Measurements from ENCODE around the gene IRAG1.
A peak's percentile ranks its signal among the peaks of the same experiment; 100 is the strongest.

Gene IRAG1

GRCh38 chr11:10670099-10670498 is 23.5 kb downstream of the IRAG1 start:
- H3K9me3 ChIP-seq (ENCODE audit: low read length) = no peaks in the 10 kb centered on the region
- no peak overlapping the region for H3K4me3 ChIP-seq (ENCODE audit: low read length)
- no peaks in the 10 kb centered on the region for H3K4me1 ChIP-seq (ENCODE audit: insufficient read depth, low read length)
- no peak overlapping the region for H2AFZ ChIP-seq (ENCODE audit: low read depth, low read length)
- no peaks in the 10 kb centered on the region for H3K27me3 ChIP-seq (ENCODE audit: insufficient read depth, low read length)
- H3K36me3 ChIP-seq (ENCODE audit: insufficient read depth, low read length) = no peaks in the 10 kb centered on the region

DNA sequence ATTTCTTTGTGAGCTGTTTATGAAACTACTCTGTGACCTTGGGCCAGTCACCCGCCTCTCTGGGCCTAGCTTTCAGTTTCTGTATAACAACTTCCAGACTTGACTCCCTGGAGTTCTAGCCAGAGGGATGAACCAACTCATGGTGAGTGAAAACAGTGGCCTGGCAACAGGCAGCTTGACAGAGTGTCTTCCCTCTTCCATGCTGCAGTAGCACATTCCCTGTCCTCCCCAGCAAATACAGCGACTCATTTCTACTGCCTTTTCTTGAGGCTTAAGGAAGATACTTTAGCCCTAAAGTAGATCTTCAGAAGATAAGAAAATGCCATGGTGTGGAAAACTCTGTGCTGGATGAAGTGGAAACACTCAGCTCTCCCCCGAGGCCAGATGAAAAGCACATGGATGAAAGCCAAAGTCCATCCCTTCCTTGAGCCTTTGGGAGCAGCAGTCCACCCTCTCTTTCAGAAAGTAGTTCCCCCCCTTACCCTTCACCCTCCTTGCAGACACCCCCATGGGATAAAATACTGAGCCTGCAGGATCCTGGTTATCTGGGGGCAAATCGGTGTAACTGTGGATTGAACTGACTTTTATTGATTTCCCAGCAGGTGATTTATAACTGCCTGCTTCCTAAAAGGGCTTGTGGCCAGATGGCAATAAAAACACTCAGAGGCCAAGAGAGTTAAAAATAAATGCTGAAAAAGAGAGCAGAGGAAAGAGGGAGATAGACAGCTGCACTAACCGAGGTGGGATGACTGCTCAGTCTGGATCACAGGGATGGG is 24.1 kb downstream of the IRAG1 start:
- Histone ChIP-seq H3K9me3 (ENCODE audit: low read length) (no peaks in the 10 kb centered on the region), H3K27me3 (ENCODE audit: insufficient read depth, low read length) (no peaks in the 10 kb centered on the region), H3K36me3 (ENCODE audit: insufficient read depth, low read length) (no peaks in the 10 kb centered on the region), H3K4me1 (ENCODE audit: insufficient read depth, low read length) (no peaks in the 10 kb centered on the region), H3K4me3 (ENCODE audit: low read length) (no peak overlapping the region), H2AFZ (ENCODE audit: low read depth, low read length) (no peak overlapping the region)

DNA sequence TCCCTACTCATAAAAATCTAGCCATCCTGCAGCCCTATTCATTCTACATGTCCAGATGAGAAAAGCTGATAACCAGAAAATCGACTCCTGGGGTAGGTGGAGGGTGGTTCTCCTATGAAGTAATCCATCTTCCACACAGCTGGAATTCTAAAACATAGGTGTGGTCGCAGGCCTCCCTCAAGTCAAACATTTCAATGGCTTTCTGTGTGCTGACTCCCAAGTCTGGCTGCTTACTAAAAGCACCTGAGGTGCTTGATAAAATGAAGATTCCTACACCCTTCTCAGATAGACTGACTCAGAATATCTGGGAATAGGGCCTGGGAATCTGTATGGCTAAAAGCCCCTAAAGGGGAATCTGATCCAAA is 26.1 kb downstream of the IRAG1 start:
- Histone ChIP-seq H3K36me3 (ENCODE audit: insufficient read depth, low read length) (no peaks in the 10 kb centered on the region), H3K4me1 (ENCODE audit: insufficient read depth, low read length) (no peaks in the 10 kb centered on the region), H3K27me3 (ENCODE audit: insufficient read depth, low read length) (no peaks in the 10 kb centered on the region), H3K4me3 (ENCODE audit: low read length) (no peak overlapping the region), H2AFZ (ENCODE audit: low read depth, low read length) (no peak overlapping the region), H3K9me3 (ENCODE audit: low read length) (no peaks in the 10 kb centered on the region)

GRCh38 chr11:10666556-10667520 is 26.7 kb downstream of the IRAG1 start:
- Histone ChIP-seq H3K4me1 (ENCODE audit: insufficient read depth, low read length) (no peaks in the 10 kb centered on the region), H3K36me3 (ENCODE audit: insufficient read depth, low read length) (no peaks in the 10 kb centered on the region), H3K9me3 (ENCODE audit: low read length) (no peaks in the 10 kb centered on the region), H2AFZ (ENCODE audit: low read depth, low read length) (no peak overlapping the region), H3K4me3 (ENCODE audit: low read length) (no peak overlapping the region), H3K27me3 (ENCODE audit: insufficient read depth, low read length) (no peaks in the 10 kb centered on the region)

GRCh38 chr11:10664496-10664895 is 29.1 kb downstream of the IRAG1 start:
- no peak overlapping the region for H3K4me3 ChIP-seq (ENCODE audit: low read length)
- H2AFZ ChIP-seq (ENCODE audit: low read depth, low read length) = no peak overlapping the region
- H3K4me1 ChIP-seq (ENCODE audit: insufficient read depth, low read length) = peaks cover 4% of the 10 kb centered on the region
- no peaks in the 10 kb centered on the region for H3K9me3 ChIP-seq (ENCODE audit: low read length)
- H3K36me3 ChIP-seq (ENCODE audit: insufficient read depth, low read length) = no peaks in the 10 kb centered on the region
- H3K27me3 ChIP-seq (ENCODE audit: insufficient read depth, low read length) = no peaks in the 10 kb centered on the region

GRCh38 chr11:10663990-10664389 is 29.6 kb downstream of the IRAG1 start:
- Histone ChIP-seq H3K36me3 (ENCODE audit: insufficient read depth, low read length) (no peaks in the 10 kb centered on the region), H2AFZ (ENCODE audit: low read depth, low read length) (no peak overlapping the region), H3K4me3 (ENCODE audit: low read length) (no peak overlapping the region), H3K9me3 (ENCODE audit: low read length) (no peaks in the 10 kb centered on the region), H3K4me1 (ENCODE audit: insufficient read depth, low read length) (peaks cover 4% of the 10 kb centered on the region), H3K27me3 (ENCODE audit: insufficient read depth, low read length) (no peaks in the 10 kb centered on the region)

- Histone ChIP-seq H2AFZ (ENCODE audit: low read depth, low read length) (no peak overlapping the region), H3K4me1 (ENCODE audit: insufficient read depth, low read length) (peaks cover 9% of the 10 kb centered on the region), H3K9me3 (ENCODE audit: low read length) (no peaks in the 10 kb centered on the region)
These were observed 30.2 kb downstream of the IRAG1 start for GRCh38 chr11:10663365-10663764.

DNA sequence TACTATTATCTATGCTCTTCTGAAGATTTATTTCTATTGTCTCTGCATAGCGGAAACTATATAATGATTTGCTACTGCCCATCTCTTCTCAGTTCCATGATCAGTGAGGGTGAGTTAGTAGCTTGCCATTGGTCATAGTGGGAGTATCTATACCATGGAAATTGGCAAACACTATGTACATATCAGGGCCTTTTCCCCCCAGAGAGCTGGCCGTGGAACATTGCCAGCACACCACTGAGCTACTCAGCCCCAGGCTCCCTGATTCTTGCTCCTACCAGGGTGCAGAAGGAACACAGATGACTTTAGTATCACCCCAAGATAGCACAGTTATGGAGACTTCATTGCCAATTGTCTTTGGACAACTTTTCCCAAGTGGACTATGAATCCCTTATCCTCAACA is 33.2 kb downstream of the IRAG1 start:
- H3K4me1 ChIP-seq (ENCODE audit: insufficient read depth, low read length) = peaks cover 21% of the 10 kb centered on the region
- no peaks in the 10 kb centered on the region for H3K36me3 ChIP-seq (ENCODE audit: insufficient read depth, low read length)
- no peaks in the 10 kb centered on the region for H3K9me3 ChIP-seq (ENCODE audit: low read length)
- H2AFZ ChIP-seq (ENCODE audit: low read depth, low read length) = no peak overlapping the region
- H3K27me3 ChIP-seq (ENCODE audit: insufficient read depth, low read length) = no peaks in the 10 kb centered on the region
- no peak overlapping the region for H3K4me3 ChIP-seq (ENCODE audit: low read length)

More at GRCh38 chr11:10663365-10663764, 30.2 kb downstream of the IRAG1 start:
- no peaks in the 10 kb centered on the region for H3K36me3 ChIP-seq (ENCODE audit: insufficient read depth, low read length)
- no peaks in the 10 kb centered on the region for H3K27me3 ChIP-seq (ENCODE audit: insufficient read depth, low read length)
- no peak overlapping the region for H3K4me3 ChIP-seq (ENCODE audit: low read length)

DNA sequence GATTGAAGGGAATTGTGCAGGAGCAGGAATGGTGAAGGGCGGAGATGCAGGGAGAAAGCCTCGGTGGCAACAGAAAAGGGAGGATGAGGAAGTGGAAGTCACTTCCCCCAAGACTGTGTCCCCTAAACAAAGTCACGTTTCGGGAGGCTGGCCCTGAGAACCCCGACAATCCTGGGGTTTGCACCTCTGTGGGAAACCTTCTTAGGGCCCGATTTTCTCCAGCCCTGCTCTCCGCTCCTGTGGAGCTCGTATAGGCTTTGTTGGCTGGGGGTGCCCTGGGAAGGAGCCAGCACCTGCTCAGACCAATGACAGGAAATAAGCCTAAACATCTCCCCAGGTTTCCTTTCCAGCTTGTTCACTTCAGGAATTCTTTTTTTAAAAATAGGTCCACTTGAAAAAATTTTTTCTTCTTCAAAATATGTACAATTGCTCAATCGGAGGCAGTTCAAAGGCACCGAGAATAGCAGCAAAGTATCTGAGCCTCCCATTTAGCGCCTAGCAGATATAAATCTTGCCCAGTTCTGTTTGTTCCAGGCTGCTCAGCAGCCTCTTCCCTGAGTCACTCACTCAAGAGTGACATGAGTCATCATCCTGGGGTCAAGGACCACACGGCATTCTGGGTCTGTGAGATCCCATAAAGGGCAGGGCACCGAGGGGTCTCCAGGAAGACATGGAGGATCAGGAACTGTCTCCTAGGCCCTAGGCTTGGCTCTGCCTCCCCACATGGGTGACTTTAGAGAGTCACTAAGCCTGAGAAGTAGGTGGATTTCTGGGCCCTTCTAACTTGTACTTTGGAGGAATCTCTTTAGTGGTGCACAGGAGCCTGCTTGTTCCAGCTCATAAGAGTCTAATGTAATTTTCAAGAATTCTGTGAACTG is 34.0 kb downstream of the IRAG1 start:
- H2AFZ ChIP-seq (ENCODE audit: low read depth, low read length) = no peak overlapping the region
- no peaks in the 10 kb centered on the region for H3K36me3 ChIP-seq (ENCODE audit: insufficient read depth, low read length)
- no peak overlapping the region for H3K4me3 ChIP-seq (ENCODE audit: low read length)
- peaks cover 21% of the 10 kb centered on the region for H3K4me1 ChIP-seq (ENCODE audit: insufficient read depth, low read length)
- H3K9me3 ChIP-seq (ENCODE audit: low read length) = no peaks in the 10 kb centered on the region
- H3K27me3 ChIP-seq (ENCODE audit: insufficient read depth, low read length) = no peaks in the 10 kb centered on the region

DNA sequence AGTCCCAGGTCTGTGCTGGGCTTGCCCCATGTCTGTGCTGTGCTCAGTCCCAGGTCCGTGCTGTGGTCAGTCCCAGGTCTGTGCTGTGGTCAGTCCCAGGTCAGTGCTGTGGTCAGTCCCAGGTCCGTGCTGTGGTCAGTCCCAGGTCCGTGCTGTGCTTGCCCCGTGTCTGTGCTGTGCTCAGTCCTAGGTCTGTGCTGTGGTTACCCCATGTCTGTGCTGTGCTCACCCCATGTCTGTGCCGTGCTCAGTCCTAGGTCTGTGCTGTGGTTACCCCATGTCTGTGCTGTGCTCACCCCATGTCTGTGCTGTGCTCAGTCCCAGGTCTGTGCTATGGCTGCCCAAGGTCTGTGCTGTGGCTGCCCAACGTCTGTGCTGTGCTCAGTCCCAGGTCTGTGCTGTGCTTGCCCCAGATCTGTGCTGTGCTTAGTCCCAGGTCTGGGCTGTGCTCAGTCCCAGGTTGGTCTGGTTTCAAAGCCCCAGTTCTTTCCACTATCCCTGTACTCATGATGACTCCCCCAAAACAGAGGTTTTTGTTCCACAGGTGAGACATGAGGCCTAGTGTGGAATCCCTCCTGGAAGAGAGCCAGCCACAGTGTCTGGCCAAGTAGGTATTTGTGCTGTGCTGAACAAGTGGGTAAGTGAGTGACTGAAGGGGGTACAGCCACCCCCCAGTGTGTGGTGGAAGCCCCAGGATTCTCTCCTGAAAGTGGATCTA is 34.8 kb downstream of the IRAG1 start:
- Histone ChIP-seq H3K9me3 (ENCODE audit: low read length) (no peaks in the 10 kb centered on the region), H2AFZ (ENCODE audit: low read depth, low read length) (no peak overlapping the region), H3K27me3 (ENCODE audit: insufficient read depth, low read length) (no peaks in the 10 kb centered on the region), H3K4me3 (ENCODE audit: low read length) (no peak overlapping the region), H3K36me3 (ENCODE audit: insufficient read depth, low read length) (no peaks in the 10 kb centered on the region), H3K4me1 (ENCODE audit: insufficient read depth, low read length) (peaks cover 21% of the 10 kb centered on the region)

GRCh38 chr11:10657308-10658271 is 36.0 kb downstream of the IRAG1 start:
- no peaks in the 10 kb centered on the region for H3K9me3 ChIP-seq (ENCODE audit: low read length)
- H3K36me3 ChIP-seq (ENCODE audit: insufficient read depth, low read length) = no peaks in the 10 kb centered on the region
- H3K27me3 ChIP-seq (ENCODE audit: insufficient read depth, low read length) = no peaks in the 10 kb centered on the region
- peak overlapping the region; percentile 60 for H2AFZ ChIP-seq (ENCODE audit: low read depth, low read length)
- H3K4me1 ChIP-seq (ENCODE audit: insufficient read depth, low read length) = peaks cover 21% of the 10 kb centered on the region
- no peak overlapping the region for H3K4me3 ChIP-seq (ENCODE audit: low read length)

Data from neuron (in vitro differentiated cells).